Central memory CD4-positive, alpha-beta T cell (primary cell): ENCODE data around the gene P2RX2.

ENCODE experiments used
- DNase-seq: peaks from one replicate; pipeline ENCODE4 v3.0.0; 2022

P2RX2 gene

DNA sequence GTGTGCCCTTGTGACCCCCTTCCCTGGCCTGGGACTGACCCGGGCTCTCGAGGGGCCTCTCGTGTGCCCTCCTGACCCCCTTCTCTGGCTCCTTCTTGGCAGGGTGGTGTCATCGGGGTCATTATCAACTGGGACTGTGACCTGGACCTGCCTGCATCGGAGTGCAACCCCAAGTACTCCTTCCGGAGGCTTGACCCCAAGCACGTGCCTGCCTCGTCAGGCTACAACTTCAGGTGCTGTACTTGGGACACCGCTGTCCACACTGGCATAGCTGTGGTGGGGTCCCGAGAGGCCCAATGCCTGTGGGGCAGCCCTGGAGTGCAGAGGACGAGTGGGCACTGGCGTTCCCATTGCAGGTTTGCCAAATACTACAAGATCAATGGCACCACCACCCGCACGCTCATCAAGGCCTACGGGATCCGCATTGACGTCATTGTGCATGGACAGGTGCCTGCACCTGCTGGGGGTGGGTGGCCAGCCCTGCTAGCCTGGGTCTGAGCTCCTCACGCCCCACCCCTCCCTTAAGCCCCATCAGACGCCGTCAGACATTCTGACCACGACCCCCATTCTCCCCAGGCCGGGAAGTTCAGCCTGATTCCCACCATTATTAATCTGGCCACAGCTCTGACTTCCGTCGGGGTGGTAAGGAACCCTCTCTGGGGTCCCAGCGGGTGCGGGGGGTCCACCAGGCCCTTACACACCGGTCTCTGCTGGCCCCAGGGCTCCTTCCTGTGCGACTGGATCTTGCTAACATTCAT, 2.5 kb downstream of the P2RX2 start:
- no peak for DNase-seq

DNA sequence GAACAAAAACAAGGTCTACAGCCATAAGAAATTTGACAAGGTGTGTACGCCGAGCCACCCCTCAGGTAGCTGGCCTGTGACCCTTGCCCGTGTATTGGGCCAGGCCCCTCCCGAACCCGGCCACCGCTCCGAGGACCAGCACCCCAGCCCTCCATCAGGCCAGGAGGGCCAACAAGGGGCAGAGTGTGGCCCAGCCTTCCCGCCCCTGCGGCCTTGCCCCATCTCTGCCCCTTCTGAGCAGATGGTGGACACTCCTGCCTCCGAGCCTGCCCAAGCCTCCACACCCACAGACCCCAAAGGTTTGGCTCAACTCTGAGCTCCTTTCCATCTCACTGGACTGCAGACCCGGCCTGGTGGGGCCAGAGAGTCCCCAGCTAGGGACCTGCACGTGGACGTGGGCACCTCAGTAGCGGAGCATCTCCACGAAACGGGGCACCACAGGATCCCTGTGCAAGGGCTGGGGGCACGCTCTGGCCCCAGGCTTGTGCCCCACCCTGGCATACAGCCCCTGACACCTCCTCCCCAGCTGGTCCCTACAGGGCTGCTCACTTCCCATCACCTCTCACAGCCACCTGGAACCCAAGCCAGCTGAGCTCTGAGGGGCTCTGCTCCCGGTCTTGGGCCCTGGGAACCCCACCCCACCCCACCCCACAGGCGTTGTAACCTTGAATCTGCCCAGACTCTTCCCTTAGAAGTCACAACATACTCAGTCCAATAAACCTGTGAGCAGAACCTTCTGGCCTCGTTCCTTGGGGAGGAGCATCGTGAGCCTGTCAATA, 3.3 kb downstream of the P2RX2 start:
- no peak for DNase-seq

DNA sequence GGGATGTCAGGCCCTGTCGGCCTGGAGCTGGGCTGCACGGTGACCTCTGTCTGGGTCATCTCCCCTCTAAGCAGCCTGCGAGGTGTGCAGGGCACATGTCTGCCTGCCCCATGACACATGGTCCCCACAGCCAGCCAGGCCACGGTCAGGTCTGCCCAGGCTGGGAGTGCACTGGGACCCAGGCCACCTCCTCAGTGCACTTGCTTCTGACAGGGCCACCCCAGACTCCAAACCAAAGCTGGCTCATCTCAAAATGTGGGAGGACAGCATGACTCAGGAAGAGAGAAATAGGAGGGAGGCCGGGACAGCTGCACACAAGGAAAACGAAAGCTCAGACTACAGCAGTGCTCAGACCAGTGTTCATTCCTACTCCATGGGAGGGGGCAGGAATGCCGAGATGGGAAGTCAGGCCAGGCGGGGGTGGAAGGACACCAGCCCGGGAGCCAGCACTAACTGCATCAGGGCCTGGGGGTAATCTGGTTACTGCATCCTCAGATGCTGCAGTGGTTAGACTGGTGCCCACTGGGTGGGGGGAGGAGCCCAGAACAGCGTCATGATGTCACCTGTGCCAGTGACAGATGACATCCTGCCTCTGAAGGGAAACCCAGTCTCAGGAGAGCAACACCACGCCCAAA, 4.0 kb downstream of the P2RX2 start:
- no peak for DNase-seq

DNA sequence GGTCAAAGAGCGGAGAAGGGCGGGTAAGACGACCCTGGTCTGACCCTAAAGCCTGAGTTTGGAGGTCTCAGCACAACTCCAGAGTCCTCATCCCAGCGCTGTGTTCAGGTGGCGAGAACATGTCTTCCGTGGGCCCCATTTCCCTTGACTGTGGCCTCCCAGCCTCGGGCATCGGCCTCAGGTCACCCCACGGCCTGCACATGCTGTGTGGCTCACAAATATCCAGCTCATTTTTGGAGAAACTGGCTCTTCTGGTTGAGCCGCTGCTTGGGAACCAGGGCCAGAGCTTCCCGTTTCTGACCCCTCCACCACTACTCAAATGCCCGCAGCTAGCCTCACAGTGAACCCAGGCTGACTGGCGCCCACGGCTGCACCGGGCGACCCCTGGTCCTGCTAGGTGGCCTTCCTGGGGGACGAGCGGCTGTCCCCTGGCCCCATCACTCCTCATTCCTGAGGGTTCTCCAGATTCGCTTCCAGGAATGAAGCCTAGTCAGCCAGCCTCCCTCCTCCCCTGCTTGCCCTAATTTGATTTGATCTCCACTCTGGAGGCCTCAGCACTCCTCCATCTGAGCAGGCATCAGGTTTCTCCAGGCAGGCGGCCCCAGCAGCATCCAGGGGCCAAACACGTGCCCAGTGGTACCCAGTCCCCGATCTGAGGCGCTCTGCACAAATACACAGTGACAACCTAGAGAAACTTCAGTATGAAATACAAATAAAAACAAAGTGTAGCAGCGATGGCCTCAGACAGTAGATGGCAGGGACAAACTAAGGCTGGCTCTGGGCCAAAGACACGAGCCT, 4.7 kb downstream of the P2RX2 start:
- DNase-seq: no peak

DNA sequence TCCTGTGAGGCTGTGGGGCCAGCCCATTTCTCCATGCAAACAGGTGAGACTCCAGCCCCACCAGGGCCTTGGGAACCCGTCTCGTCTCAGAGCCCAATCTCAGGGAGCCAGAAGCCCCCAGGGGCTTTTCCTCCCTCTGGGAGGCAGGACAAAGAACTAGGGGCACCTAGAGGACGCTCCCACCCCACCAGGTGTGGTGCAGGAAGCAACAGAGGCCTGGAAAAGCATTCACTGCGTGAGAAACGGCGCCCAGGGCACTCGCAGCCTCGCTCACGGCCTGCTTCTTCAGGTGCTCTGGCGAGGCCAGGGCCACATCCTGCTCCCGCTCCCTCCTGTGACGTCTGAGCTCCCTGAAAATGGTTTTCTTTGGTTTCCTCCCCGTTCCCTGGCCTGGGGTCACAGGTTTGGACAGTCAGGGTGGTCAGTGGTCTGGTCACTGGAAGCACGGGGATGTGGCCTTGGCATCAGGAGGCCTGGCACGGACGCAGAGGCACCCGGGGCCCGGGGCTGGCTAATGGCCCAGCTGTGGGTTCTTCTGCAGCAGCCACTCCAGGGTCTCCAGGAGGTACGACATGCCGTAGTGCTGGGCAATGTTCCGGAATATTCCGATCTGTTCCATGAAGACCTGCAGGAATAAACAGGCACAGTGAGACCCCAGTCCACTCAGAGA, 5.7 kb downstream of the P2RX2 start:
- no peak for DNase-seq

DNA sequence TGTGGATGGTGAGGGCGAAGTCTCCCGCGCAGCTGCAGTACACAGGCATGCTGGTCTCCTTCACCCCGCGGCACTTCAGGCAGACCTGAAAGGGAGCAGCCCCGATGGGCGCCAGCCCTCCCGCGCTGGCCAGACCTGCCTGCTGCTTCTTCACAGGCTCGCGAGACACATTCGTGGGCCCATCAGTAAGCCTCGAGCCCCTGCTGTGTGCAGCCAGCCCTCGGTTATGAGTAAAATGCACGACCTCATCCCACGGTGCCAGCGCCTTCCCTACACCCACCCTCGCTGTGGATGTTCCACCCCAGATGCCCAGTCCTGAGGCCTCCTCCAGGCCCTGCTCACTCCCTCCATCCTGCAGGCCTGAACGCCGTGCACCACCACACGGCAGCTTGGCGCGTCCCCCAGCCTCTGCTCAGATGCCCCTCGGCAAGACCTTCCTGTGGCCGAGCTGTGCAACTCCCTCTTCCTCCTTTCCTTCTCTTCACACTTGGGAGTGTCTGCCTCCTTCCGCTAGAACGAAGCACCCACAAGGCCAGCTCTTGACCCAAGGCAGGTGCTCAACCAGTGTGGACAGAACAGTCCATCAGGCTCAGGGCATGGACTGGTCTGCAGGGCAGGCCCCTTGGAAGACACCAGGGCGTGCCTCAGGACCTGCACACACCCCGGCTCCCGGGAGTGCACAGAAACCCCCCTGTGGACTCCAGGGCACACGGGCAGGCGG, 6.5 kb downstream of the P2RX2 start:
- no peak for DNase-seq

DNA sequence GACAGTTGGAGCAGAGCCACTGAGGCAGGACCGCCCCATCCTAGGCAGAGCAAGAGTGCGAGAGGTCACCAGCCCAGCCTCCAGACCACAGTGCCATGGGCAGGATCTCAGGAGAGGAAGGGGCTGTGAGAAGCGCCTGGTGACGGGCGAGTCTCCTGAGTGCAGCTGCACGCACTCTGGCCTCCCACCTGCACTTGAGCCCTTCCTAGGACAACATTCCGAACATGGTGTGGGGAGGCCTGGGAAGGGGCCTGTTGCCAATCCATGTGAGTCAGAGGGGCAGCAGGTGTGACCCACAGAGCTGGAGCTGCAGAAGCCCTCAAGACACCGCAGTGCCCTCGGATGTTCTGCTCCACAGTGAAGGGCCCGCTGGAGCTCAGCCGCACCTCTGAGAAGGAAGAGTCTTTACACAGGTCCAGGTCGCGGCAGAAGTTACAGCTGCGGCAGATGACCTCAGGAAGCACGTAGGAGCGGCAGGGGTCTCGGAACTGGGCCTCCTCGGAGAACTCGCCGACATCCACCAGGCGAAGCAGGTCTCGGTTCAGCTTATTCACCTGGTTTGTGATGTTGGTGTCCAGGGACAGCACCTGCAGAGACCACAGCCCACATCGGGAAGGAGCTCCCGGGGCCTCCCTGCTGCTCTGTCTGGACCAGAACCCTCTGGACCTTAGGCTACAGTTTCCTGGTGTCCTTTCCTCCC, 7.3 kb downstream of the P2RX2 start:
- no peak for DNase-seq

DNA sequence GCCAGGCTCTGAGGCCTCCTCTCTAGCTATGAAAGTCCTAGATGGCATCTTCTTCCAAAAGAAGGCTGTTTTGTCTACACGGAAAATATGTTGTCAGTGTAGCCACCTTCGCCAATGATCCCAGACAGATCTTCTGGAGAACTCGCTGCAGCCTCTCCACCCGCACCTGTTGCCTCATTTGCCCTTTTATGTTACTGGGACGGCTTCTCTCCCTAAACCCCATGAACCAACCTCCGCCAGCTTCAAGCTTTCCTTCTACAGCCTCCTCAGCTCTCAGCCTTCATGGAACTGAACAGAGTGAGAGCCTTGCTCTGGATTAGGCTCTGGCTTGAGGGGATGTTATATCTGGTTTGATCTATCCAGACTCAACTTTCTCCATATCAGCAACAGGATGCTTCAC, 10.8 kb downstream of the P2RX2 start:
- DNase-seq: no peak

DNA sequence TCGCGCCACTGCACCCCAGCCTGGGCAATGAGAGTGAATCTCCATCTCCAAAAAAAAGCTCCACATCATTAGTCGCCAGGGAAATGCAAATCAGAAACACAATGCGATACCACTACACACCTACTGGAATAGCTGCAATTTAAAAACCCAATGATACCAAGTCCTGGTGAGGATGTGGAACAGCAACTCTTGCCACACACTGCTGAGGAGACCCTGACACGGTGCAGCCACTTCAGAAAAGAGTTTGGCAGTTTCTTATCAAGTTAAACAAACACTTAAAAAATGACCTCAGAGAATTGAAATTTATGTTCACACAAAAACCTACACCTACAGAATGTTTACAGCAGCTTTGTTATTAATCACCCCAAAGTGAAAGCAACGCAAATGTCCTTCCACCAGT, 12.1 kb downstream of the P2RX2 start:
- DNase-seq: no peak

DNA sequence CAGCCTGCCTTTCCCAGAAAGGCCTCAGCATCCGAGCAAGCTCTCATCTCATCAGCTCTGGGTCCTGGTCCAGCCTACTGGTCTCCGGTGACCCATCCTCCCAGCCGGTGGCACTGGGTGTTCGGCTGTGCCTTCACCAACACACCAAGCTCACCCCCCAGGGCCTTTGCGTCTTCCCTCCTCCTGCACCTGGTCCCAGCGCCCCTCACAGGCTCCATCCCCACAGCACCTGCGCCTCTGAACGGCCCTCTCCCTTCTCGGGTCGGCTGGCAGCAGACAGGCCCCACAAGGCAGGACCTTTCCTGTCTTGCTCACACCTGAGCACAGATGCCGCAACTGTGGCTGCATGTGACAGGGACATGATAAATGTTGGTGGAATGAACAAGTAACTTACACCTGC, 13.1 kb downstream of the P2RX2 start:
- no peak for DNase-seq

DNA sequence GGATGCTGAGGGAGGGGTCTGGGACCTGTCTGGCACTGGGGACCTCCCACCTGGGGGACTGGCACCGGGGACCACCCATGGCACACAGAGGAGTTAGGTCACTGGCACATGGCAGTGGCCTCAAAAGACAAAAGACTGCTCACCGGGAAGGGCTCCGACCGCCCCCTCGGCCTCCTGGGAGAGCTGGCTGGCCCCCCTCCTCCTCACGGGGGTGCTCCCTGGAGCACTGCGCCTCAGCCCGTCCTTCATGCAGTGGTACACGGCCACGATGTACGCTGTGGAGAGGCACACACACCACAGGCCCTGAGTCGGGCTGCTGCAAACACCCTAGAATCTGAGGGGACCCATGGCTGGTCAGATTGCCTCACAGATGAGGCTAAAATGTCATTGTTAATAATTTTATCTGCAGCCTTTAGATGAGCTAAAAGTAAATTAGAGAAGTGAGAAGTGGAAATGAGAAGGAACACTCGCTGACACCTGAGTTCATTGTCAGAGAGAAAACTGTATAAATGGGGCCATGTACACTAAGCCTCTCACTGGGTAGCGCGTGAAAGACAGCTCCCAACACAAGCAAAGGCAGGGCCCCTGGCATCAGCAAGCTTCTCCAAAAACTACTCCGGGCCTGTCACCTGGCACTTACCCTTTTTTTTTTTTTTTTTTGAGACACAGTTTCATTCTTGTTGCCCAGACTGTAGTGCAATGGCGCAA, 14.1 kb downstream of the P2RX2 start:
- DNase-seq: no peak

DNA sequence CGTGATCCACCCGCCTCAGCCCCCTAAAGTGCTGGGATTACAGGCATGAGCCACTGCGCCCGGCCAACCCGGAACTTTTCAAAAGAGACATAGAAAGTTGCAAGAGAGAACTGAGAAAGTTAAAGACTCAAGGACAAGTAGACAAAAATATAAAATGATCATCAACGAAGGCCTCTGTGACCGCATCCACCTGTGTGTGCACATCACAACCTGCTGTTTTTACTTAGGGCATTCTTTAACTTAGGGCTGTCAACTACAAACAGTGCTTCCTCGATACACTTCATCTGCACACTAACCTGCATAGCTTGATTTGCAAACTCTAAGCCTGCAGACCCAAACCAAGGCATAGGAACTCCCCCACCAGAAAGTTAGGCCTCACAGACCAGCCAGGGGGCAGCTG, 14.8 kb downstream of the P2RX2 start:
- DNase-seq: no peak

DNA sequence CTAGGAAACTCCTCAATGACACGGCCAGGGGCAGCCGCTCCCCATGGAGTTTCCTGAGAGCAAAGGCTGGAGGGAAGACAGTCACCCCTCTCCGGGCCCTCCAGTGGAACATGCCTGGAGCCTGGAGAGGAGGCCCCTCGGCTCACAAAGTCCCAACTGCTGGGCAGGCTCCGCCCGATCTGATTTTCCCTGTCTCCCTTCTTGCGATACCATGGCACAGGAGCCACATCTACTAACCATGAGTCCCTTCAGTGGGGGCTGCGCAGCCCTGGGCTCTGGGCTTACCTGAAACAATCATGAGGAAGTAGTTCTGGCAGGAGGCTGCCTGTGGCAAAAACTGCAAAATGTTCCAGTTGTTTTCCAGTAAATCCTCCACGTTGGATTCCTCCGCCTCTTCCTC, 15.3 kb downstream of the P2RX2 start:
- DNase-seq: no peak

DNA sequence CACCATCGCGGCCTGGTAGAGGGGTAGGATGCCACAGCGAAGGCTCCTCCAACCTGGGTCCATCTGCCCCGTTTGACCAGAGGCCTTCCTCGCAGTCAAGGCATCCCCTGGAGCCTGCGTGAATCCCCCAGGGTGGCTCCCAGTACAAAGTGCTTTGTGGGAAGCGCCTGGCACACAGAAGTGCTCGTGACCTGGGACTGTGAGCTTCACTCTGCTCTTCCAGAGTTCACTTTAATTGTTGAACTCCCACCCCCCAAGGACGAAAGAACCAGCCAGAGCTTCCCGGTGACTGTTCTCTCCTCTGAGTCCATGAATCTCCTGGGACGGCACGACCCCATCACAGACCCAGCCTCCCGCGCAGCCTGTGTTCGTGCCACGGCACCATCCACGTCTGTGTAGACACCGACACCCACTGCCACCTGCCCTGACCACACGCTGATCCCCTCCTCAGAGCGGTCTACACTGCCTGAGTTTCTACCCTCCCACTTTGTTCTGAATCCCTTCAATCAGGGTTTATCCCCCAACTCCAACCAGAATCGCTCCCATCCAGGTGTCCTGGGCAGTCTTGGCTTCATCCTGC, 15.9 kb downstream of the P2RX2 start:
- DNase-seq: no peak

DNA sequence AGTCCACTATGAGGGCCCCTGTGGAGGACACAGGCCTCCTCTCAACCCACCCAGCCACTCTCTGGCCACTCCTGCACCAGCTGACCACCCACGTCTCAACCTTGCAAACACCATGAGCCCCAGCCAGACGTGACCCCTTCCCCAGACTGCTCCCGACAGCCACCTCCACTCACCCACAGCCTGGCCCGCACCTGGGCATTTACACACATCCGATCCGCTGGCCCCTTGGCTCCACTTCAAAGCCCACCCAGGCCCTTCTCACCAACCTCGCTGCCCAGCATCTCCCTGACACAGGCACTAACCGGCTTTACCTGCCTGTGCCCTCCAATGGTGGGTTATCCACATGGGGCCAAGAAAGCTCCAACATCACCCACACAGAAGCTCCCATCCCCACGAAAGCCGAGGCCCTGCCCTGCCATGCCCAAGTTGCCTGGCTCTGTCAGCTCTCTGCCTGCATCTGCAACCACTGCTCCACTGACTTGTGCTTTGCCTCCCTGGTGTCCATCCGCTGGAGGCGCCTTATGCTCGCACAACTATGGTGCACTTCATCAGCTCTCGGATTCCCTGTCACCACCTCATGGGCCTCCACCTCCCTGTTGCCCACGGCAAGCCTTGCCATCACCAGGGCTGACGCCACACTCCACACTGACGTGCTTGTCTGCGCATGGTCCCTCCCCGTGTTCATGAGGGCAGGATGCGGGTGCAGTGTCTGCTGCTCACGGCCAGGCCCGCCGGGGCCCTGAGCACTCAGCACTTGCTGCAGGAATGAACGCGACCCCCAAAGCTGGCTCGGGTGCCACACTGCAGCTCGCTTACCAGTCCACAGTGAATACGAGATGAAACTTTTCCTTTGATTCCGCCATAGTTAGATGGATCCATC, 16.7 kb downstream of the P2RX2 start:
- no peak for DNase-seq

DNA sequence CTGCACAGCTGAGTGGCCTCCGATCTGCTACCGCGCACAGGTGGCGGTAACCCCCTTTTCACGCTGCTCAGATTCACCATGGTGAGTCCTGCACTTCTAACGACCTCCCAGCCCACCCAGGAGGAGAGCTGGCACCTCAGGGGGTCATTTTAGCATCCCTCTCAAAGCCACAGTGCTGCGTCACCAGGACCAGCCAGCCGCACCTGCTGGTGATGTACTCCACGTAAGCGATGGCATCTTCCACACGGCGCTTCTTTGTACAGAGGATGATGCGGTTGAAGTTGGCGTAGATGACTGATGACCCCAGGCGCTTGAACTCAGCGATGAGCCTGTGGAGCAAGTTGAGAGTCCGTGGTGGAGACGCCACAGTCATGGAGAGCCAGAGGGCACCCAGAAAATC, 19.2 kb downstream of the P2RX2 start:
- DNase-seq: no peak

DNA sequence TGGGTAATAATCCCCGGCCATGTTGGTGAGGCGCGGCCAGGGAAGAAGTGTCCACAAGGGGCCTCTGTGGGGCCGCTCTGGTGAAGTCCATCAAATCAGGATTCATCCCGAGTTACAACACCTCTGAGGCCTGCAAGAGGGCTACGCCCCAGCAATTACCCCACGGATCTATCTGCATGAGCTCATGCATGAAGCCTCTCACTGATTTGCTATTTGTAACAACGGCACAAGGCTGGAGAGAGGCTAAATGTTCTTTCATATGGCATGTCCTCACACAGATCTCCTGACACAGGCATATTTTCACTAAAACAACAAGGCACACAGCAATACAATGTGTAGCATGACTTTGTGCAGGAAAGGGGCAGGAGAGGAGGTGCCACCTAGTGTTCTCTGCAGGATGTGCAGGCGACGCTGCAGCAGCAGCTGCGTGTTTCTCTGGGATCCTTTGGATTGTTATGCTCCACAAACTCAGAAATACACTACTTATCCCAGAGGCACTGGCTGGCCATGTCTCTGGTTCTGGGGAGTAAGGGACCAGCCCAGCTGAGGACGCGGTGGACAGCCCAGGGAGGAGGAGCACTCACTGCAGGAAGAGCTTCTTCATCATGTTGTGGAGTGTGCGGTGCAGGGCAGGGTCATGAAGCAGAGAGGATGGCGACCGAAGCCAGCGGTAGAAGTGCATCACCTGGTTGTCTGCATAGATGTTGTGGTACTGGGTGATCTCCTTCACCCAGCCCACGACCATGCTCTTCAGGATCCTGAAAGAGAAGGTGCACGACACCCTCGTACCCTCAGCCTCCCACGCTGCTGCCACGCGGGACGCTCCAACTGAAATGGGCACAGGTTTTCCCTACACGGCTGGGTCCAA, 20.2 kb downstream of the P2RX2 start:
- no peak for DNase-seq

DNA sequence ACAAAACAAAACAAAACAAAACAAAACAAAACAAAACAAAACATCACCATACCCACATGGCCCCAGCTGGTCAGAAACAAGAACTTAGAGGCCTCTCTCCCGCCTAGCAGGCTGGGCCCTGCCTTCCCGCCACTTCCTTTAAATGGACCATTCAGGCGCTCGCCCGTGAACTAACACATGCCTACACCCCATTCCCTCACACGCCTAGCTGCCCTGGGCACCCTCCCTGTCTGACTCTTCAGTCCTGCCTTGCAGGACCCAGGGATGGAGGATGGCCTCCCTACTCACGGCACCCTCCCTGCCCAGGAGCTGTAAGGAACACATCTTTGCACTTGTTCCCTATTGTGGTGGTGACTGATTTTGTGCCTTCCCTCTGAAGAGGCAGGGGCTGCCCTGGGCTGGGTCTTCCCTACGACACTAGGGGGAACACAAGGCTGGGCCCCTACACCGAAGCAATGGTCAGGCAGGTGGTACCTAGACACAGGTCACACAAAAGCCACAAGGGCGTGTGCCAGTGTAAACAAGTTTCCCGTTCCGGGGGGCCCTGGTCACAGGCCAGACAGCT, 21.5 kb downstream of the P2RX2 start:
- no peak for DNase-seq
